GM19467 (cell line): Measurements from ENCODE around the gene SIN3B.
"Not testable (repeated sequence)": the region's sequence is repeated elsewhere in the genome, so short reads cannot be mapped to it uniquely, and the experiment has no call there.

Experiments
- ATAC-seq: cut with Tn5 transposase; IDR thresholded peaks from one replicate; pipeline ENCODE4 v1.9.1; 2021; ENCODE audit warnings: mild to moderate bottlenecking, moderate library complexity; ENCODE audit not compliant: unreplicated experiment

Gene SIN3B

DNA sequence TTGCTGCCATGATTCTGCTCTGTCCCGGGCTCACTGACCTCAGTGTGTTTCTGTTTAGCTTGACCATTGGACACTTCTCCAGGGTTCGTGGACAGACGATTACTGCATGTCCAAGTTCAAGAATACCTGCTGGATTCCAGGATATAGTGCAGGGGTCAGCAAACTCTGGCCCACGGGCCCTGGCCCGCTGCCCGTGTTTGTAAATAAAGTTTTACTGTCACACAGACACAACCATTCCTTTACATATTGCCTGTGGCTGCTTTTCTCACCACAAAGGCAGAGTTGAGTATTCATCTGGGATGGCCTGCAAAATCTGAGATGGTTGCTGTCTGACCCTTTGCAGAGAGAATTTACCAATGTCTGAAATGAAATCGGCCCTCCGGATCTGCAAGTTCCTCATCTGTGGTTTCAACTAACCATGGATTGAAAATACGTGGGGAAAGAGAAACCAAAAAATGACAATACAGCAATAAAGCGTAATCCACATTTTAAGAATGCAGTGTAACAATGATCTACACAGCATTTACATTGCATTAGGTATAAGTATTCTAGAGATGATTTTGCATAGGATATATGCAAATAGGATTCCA is 33.7 kb downstream of the SIN3B start:
- ATAC-seq, result no peak

DNA sequence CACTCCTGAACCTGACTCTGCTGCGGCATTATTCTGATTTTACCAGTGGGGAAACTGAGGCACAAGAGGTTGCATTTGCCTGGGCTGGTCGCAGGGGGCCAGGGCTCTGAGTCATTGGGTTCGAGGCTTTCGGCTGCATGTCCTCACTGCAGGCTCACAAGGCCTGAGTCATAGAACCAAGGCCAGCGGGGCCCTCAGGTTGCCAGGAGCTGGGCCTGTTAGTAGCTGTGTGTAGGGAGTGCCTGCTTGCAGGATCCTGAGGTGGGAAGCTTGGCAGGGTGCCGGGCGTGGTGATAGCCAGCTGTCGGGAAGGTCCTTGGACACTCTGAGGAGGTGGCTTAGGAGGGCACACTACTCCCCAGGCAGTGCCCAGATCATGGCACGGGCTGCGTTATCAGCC is 38.0 kb downstream of the SIN3B start:
- ATAC-seq, result no peak

DNA sequence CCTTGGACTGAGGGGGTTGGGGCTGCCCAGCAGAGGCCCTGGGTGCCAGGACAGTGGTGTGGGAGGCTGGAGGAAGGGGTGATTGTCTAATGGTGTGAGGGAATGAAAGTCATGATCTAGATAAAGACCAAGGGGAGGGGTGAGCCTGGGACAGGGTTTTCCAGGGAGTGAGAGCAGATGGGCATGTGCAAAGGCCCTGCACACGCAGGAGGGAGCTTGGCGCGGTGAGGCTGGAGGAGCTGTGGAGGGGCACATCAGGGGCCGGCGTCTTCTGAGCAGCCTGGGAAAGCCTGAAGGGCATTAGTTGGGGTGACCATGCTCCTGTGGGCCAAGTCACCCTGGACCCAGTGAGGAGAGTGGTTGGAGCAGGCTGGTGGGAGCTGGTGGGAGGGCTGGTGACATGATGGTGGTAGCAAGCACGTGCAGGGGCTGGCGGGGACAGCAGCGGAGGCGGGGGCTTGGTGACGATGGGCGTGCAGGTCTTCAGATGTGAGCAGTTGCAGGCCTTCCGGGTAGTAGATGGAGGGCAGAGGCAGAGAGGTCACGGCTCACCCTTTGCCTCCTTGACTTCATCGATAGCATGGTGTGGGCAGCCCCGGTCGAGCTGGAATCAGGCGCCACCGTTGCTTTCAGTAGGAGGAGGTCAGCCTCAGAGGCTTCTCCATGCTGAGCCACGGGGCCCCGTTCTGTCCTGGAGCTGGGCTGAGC is 39.4 kb downstream of the SIN3B start:
- ATAC-seq, result no peak

DNA sequence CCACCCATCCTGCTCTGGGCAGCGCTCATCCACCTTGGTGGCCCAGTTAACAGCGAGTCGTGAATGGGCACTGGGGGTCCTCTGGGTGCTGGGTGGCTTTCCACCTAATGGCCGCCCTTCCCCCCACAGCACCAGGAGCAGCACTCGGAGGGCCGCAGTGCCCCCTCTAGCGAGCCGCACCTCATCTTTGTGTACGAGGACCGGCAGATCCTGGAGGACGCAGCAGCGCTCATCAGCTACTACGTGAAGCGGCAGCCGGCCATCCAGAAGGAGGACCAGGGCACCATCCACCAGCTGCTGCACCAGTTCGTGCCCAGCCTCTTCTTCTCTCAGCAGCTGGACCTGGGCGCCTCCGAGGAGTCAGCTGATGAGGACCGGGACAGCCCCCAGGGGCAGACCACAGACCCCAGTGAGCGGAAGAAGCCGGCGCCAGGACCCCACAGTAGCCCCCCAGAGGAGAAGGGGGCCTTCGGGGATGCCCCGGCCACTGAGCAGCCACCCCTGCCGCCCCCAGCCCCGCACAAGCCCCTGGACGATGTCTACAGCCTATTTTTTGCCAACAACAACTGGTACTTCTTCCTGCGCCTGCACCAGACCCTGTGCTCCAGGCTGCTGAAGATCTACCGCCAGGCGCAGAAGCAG is 40.3 kb downstream of the SIN3B start:
- no peak for ATAC-seq

DNA sequence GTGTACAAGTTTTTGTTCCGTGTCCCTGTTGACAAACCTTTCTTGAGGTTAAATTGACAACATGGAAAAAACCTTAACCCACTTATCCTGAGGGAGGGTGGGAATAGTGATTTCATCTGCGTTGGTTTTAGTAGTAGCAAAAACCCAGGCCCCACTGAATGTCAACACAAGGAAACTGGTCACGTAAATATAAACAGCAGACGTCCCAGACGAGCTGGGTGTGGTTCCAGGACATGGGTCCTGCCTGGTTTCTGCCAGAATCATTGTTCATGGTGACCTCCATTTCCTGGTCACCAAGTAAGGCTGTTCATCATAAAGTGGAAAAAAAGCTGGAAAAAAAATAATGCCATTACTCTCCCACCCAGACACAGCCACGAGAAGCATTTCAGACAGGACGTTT is 42.7 kb downstream of the SIN3B start:
- no peak for ATAC-seq

DNA sequence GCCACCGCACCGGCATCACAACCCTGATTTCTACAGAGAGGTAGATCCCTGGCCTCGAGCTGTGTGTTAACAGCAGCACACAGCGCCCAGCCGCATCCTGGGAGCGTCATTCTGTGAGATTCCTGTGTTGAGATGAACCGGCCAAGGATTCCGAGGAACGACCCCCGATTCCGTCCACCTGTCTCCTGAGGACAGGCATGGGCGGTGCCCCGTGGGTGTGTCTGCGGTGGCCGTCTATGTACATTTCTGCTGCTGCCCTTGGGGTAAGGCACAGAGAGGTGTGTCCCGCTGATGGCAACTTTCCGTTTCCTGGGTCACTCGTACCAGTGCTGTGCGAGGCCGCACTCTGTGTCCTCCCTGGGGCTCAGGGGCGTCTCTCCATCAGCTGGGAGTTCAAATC is 43.5 kb downstream of the SIN3B start:
- no peak for ATAC-seq

DNA sequence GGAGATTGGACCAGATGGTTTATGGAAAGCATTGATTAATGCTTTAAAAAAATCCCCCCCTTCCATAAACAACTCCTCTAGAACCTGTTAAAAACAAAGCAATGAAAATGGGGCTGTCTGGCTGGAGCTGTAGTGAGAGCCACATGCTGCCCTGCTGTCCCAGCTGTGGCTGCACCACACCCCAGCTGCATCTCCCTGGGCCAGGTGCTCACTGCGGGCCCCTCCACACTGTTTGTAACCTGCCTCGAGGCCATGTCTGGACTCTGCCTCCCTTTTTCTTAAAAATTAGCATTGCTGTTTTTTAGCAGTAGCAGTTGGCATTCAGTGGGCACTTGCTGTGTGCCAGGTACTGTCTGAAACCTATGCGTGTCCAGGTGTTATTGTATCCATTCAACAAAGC is 44.4 kb downstream of the SIN3B start:
- no peak for ATAC-seq

DNA sequence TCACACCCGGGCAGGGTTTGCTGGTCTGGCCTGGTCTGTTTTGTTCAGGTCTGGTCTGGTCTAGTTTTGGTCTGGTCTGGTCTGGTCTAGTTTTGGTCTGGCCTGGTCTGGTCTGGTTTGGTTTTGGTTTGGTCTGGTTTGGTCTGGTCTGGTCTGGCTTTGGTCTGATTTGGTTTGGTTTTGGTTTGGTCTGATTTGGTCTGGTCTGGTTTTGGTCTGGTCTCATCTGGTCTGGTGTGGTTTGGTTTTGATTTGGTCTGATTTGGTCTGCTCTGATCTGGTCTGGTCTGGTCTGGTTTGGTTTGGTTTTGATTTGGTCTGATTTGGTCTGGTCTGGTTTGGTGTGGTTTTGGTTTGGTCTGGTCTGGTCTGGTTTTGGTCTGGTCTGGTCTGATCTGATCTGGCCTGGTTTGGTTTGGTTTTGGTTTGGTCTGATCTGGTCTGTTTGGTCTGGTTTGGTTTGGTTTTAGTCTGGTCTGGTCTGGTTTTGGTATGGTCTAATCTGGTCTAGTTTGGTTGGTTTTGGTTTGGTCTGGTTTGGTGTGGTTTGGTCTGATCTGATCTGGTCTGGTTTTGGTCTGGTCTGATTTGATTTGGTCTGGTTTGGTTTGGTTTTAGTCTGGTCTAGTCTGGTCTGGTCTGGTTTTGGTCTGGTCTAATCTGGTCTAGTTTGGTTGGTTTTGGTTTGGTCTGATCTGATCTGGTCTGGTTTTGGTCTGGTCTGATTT is 45.2 kb downstream of the SIN3B start:
- ATAC-seq, result no peak

DNA sequence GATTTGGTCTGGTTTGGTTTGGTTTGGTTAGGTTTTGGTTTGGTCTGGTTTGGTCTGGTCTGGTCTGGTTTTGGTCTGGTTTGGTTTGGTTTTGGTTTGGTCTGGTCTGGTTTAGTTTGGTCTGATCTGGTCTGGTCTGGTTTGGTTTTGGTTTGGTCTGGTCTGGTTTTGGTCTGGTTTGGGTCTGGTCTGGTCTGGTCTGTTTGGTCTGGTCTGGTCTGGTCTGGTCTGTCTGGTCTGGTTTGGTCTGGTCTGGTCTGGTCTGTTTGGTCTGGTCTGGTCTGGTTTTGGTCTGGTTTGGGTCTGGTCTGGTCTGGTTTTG is 45.7 kb downstream of the SIN3B start:
- not testable (repeated sequence) for ATAC-seq

DNA sequence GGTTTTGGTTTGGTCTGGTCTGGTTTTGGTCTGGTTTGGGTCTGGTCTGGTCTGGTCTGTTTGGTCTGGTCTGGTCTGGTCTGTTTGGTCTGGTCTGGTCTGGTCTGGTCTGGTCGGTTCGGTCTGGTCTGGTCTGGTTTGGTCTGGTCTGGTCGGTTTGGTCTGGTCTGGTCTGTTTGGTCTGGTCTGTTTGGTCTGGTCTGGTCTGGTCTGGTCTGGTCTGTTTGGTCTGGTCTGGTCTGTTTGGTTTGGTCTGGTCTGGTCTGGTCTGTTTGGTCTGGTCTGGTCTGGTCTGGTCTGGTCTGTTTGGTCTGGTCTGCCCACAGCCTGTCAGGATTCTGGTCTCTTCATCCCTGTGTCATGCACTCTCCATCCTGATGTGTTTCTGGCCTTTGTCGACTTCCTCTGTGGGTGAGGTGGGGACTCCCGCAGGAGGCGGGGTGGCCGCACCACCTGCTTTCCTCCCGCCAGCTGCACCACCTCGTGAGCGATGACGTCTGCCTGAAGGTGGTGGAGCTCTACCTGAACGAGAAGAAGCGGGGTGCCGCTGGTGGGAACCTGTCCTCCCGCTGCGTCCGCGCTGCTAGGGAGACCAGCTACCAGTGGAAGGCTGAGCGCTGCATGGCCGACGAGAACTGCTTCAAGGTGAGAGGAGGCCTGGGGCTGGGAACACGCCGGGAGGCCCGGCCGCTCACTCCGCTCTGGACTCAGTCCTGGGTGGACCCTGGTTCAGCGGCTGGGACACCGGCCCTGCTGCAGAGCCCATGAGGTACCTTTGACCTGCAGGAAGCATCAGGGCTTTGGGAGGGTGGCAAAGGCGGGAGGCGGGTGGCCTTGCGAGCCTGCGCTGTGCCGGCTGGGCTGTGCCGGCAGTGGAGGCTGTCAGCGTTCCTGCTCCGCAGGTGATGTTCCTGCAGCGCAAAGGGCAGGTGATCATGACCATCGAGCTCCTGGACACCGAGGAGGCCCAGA is 46.7 kb downstream of the SIN3B start:
- ATAC-seq, result no peak

DNA sequence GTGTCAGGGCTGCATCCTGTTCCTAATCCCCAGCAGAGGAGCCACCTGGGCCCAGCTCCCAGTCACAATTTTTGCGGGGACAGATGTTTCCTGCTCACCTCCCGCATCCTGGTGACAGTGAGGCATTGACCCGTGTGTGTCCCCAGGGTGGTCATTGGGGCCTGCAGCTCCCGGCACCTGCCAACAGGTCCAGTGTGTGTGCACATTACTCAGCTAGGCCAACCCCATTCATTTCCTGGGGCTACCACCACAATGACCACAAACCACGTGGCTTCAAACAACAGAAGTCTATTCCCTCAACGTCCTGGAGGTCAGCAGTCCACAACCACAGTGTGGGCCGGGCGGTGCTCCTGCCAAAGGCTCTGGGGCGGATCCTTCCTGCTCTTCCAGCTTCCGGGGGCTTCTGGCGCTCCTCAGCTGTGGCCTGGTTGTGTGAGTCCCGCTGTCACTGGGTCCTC is 47.7 kb downstream of the SIN3B start:
- no peak for ATAC-seq

DNA sequence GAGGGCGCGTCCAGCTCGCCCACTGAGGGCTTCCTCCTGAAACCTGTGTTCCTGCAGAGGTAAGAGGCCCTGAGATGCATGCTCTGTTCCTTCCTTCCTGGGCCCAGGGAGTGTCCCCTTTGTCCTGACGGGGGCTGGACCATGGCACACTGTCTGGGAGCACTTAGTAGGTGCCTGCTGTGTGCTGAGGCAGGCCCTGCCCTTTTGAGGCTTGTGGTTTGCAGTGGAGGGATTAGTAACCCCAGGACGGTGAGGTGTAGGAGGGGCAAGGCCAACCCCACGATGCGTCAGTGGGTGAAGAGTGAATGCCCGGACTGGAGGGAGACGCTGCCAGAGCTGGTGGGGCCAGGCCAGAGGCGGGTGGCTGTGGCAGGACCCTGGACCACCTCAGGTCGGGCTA is 48.4 kb downstream of the SIN3B start:
- no peak for ATAC-seq

DNA sequence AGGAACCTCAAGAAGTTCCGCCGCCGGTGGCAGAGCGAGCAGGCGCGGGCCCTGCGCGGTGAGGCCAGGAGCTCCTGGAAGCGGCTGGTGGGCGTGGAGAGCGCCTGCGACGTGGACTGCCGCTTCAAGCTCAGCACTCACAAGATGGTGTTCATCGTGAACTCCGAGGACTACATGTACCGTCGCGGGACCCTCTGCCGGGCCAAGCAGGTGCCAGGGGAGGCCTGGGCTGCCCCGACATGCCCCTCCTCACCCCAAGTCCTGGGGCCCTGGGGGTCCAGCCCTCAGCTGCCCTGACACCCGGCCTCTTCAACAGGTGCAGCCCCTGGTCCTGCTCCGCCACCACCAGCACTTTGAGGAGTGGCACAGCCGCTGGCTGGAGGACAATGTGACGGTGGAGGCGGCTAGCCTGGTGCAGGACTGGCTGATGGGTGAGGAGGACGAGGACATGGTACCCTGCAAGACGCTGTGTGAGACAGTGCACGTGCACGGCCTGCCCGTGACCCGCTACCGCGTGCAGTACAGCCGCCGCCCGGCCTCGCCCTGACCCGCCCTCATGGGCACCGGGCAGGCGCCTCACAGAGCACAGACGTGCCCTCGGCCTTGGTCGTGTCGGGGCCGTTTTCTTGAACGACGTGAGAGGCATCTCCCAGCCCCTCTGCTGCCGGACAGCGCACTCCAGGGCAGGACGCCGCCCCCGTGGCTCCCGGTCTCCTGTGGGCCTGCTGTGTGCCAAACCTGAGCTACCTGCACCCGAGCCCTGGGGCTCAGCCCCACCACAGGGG is 49.2 kb downstream of the SIN3B start:
- no peak for ATAC-seq

DNA sequence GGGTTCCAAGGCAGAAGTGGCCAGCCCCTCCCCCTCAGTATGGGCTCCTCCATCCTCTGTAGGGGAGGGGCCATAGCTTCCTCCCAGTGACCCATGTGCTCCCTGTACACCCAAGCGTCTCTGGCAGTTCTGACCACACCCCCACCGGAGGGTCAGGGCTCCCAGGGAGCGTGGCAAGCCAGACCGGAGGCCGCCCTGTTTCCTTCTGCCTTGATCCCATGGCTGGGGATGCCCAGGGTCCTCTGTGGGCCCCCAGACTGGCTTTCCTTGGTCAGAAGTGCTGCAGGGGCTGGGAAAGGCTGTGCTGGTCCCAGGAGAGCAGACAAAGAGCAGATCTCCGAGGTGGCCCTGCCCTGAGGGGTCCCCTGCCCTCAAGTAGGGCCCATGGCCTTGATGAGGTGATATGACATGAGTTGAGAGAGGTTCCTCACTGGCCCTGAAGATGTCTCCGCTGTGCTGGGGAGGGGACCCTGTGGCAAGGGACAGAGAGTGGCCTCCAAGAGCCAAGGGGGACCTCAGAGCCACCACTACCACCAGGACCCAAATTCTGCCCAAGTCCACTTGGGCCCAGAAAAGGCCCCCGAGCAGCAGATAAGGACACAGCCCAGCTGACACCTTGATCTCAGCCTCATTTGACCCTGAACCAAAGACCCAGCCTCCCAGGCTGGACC is 51.8 kb downstream of the SIN3B start:
- ATAC-seq, result no peak

DNA sequence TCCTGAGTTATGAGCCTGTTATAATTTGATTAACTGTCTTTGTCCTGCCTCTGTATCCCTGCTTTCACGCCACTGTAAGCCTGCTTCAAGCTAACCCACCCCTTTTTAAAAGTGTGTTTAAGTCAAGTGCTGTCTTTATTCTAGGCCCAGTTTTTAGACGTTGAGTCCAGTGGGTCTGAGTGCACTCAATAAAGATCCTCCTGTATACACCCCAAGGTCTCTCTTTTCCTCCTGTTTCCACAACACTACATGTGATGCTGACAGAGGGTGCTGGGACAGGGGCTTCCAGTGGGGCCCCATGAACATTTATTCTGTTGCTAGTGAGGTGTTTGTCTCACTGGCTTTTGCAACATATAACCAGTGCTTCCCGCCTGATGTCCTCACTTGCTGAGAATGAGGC is 52.9 kb downstream of the SIN3B start:
- ATAC-seq, result no peak

DNA sequence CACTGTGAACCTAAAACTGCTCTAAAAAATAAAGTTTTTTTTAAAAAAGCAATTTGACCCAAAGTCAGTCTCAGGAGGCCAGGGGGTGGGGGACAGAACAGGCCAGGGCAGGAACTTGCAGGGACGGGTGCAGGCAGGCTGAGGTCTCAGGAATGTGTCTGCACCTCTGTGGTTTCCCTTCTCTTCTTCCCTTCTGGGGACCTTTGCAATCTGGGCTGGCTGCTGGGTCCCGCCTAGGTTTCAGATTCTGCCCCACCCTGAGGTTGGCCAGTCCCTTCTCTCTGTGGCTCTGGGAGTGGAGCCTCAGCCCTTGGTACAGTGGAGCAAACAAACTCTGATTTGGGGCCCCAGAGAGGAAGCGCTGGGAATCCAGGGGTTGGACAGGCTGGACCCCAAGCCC is 54.3 kb downstream of the SIN3B start:
- no peak for ATAC-seq

DNA sequence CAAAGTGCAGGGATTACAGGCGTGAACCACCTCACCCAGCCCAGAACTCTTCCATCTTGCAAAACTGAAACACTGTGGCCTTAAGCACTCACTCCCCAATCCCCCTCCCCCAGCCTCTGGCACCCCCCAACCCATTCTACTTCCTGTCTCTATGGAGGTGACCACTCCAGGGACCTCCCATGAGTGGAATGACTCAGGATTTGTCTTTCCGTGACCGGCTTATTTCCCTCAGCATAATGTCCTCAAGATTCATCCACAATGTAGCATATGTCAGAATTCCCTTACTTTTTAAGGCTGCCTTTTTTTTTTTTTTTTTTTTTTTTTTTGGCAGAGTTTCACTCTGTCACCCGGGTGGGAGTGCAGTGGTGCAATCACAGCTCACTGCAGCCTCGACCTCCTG is 56.0 kb downstream of the SIN3B start:
- no peak for ATAC-seq

DNA sequence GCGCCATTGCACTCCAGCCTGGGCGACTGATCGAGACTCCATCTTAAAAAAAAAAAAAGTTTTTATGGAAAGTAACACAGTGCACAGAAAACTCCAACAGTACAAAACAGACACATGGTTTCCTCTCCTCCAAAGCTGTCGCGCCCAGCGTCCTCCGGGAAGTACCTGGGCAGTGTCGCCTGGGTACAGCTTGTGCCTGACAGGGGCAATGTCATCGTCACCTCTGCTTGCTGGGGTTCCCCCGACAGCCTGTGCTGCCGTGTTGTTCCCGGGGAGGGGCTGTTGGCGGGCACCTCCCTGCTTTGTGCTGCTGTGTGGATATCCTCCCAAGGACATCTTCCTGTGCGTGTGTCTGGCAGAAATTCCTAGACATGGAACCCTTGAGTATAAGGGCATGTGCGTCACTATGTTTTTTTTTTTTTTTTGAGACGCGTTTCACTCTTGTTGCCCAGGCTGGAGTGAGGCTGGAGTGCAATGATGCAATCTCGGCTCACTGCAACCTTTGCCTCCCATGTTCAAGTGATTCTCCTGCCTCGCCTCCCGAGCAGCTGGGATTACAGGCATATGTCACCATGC is 57.2 kb downstream of the SIN3B start:
- ATAC-seq, result no peak
